Gastroesophageal sphincter (tissue), 4 donors: ENCODE measurements around the gene CASP9. TPM values are rescaled to one million over a fixed set of nuclear protein-coding genes. Genes with fewer than 3 reads are reported as not detected.
"Not testable (repeated sequence)": the region's sequence is repeated elsewhere in the genome, so short reads cannot be mapped to it uniquely, and the experiment has no call there.

Experiments
- ATAC-seq: fragments of 150-250 bp; one replicate; pipeline ENCODE4 v1.9.1; 2016; ENCODE audit warnings: mild to moderate bottlenecking, moderate library complexity
- H3K27ac ChIP-seq, 4 donors: fragments of 200-600 bp; sonication (generic) in 3 of 4; 1 replicate in 3 of 4; 2 replicates in 1 of 4; pipeline ENCODE4 v1.5.1; 2016 to 2019
- H3K27me3 ChIP-seq: fragments of 200-600 bp; sonication (generic); one replicate; pipeline ENCODE4 v1.5.1; 2019
- H3K36me3 ChIP-seq, 2 donors: fragments of 200-600 bp; sonication (generic); one replicate each; pipeline ENCODE4 v1.5.1; 2019; ENCODE audit warnings: control low read depth in 1 of 2
- H3K4me1 ChIP-seq, 3 donors: fragments of 200-600 bp; sonication (generic); 1 replicate in 2 of 3; 2 replicates in 1 of 3; pipeline ENCODE4 v1.5.1; 2016 to 2019; ENCODE audit warnings: control low read depth in 2 of 3
- H3K4me3 ChIP-seq, 2 donors: fragments of 200-600 bp; sonication (generic); one replicate each; pipeline ENCODE4 v1.5.1; 2019; ENCODE audit warnings: mild to moderate bottlenecking in 1 of 2, moderate library complexity in 1 of 2
- H3K9me3 ChIP-seq, 3 donors: fragments of 200-600 bp; sonication (generic); one replicate each; pipeline ENCODE4 v1.5.1; 2017 to 2019; ENCODE audit warnings: control low read depth in 2 of 3
- CTCF ChIP-seq, 4 experiments: fragments of 200-600 bp in 2 of 4; fragments of 450-650 bp in 2 of 4; sonication (generic) in 1 of 4; IDR thresholded peaks; one replicate each; pipeline ENCODE4 v1.5.1; 2017 to 2019; ENCODE audit warnings: antibody characterized with exemption in 4 of 4, mild to moderate bottlenecking in 2 of 4, moderate library complexity in 2 of 4
- EP300 ChIP-seq: sonication (generic); formaldehyde crosslinking; IDR thresholded peaks from one replicate; pipeline ENCODE4 v1.6.1; 2017; ENCODE audit warnings: antibody characterized with exemption, mild to moderate bottlenecking
- POLR2A ChIP-seq, 2 donors: fragments of 450-650 bp; IDR thresholded peaks; one replicate each; pipeline ENCODE4 v1.6.1; 2017; ENCODE audit warnings: antibody characterized with exemption in 2 of 2, mild to moderate bottlenecking in 2 of 2, moderate library complexity in 1 of 2
- POLR2AphosphoS5 ChIP-seq: sonication (generic); formaldehyde crosslinking; IDR thresholded peaks from one replicate; pipeline ENCODE4 v1.6.1; 2017; ENCODE audit warnings: antibody characterized with exemption
- WGBS, 2 donors: methylation state at CpG; one replicate each; pipeline ENCODE4 v1.1.5; 2018; ENCODE audit warnings: low coverage in 1 of 2; 5-methylcytosine and 5-hydroxymethylcytosine counted together
- total RNA-seq, 4 donors: library from RNA; depleted of rRNA; stranded (reverse); fragments of >200 nt; gene quantifications; one replicate each; pipeline ENCODE4 v1.1.0, GENCODE V29; 2016

The CASP9 gene
- total RNA-seq, 4 donors from 2014 or later, result 11.0 to 22.5 (median 14.3) TPM

GRCh38 chr1:15523104-15524020 lies 653 bp downstream of the CASP9 start:
- no peak for ATAC-seq
- WGBS, 2 donors, result 32 to 62% methylated on average over 10 to 16 of the region's 18 CpGs
- TF ChIP-seq POLR2A (IDR thresholded peaks at IDR 0.05) (no peak), POLR2AphosphoS5 (no peak), EP300 (no peak), CTCF (IDR thresholded peaks at IDR 0.05) (no peak)
- no peaks in the 10 kb centered on the region for H3K36me3 ChIP-seq
- H3K27ac ChIP-seq, result peak overlapping the region; percentile 94 to 100 (median 95)
- H3K27me3 ChIP-seq, result no peaks in the 10 kb centered on the region
- no peaks in the 10 kb centered on the region for H3K9me3 ChIP-seq
- H3K4me1 ChIP-seq, result peaks cover 0 to 44% (median 11%) of the 10 kb centered on the region in 3 donors
- peak overlapping the region; percentile 71 to 94 for H3K4me3 ChIP-seq

GRCh38 chr1:15522551-15522950 lies 1.5 kb downstream of the CASP9 start:
- Histone ChIP-seq H3K36me3 (peaks cover 0 to 7% of the 10 kb centered on the region in 2 donors), H3K4me1 (peaks cover 0 to 36% (median 11%) of the 10 kb centered on the region in 3 donors), H3K4me3 (no peak overlapping the region), H3K27me3 (no peaks in the 10 kb centered on the region), H3K9me3 (no peaks in the 10 kb centered on the region), H3K27ac (peak overlapping the region in 2 of 4 donors; percentile 96 to 100)
- no peak for ATAC-seq
- 100% methylated on average over 1 to 2 of the region's 4 CpGs for WGBS, 2 donors
- TF ChIP-seq POLR2A (IDR thresholded peaks at IDR 0.05) (no peak), CTCF (IDR thresholded peaks at IDR 0.05) (no peak), EP300 (no peak), POLR2AphosphoS5 (no peak)

- WGBS, 2 donors, result 87 to 91% methylated on average over 12 to 17 of the region's 17 CpGs
- not testable (repeated sequence) for H3K27ac ChIP-seq, H3K4me3 ChIP-seq, ATAC-seq, H3K9me3 ChIP-seq, H3K27me3 ChIP-seq
- Histone ChIP-seq H3K4me1 (peaks cover 0 to 29% (median 11%) of the 10 kb centered on the region in 3 donors), H3K36me3 (peaks cover 0 to 18% of the 10 kb centered on the region in 2 donors)
These were observed 2.7 kb downstream of the CASP9 start for GRCh38 chr1:15521206-15521906.

GRCh38 chr1:15519625-15520024 lies 4.4 kb downstream of the CASP9 start:
- peaks cover 0 to 16% (median 5%) of the 10 kb centered on the region in 3 donors for H3K4me1 ChIP-seq
- H3K9me3 ChIP-seq, result no peaks in the 10 kb centered on the region
- H3K27ac ChIP-seq, result no peak overlapping the region
- WGBS, 2 donors, result 80 to 82% methylated on average over 1 of the region's 3 CpGs
- ATAC-seq, result no peak
- H3K4me3 ChIP-seq, result no peak overlapping the region
- H3K27me3 ChIP-seq, result no peaks in the 10 kb centered on the region
- peaks cover 0 to 18% of the 10 kb centered on the region in 2 donors for H3K36me3 ChIP-seq
- TF ChIP-seq CTCF (IDR thresholded peaks at IDR 0.05) (no peak), POLR2AphosphoS5 (no peak), POLR2A (IDR thresholded peaks at IDR 0.05) (no peak), EP300 (no peak)

GRCh38 chr1:15515022-15515663 lies 8.9 kb downstream of the CASP9 start:
- peaks cover 0 to 4% (median 0%) of the 10 kb centered on the region in 3 donors for H3K4me1 ChIP-seq
- H3K27ac ChIP-seq, result no peak overlapping the region
- no peaks in the 10 kb centered on the region for H3K9me3 ChIP-seq
- WGBS, 2 donors, result 43 to 87% methylated on average over 2 of the region's 2 CpGs
- TF ChIP-seq EP300 (no peak), CTCF (IDR thresholded peaks at IDR 0.05) (no peak), POLR2A (IDR thresholded peaks at IDR 0.05) (no peak), POLR2AphosphoS5 (no peak)
- H3K27me3 ChIP-seq, result no peaks in the 10 kb centered on the region
- no peak overlapping the region for H3K4me3 ChIP-seq
- H3K36me3 ChIP-seq, result peaks cover 0 to 45% of the 10 kb centered on the region in 2 donors
- ATAC-seq, result no peak

GRCh38 chr1:15514557-15514956 lies 9.5 kb downstream of the CASP9 start:
- not testable (repeated sequence) for ATAC-seq, H3K27ac ChIP-seq, H3K27me3 ChIP-seq, H3K4me3 ChIP-seq, H3K4me1 ChIP-seq, H3K9me3 ChIP-seq
- WGBS, 2 donors, result 87 to 100% methylated on average over 2 to 3 of the region's 5 CpGs
- H3K36me3 ChIP-seq, result peaks cover 0 to 48% of the 10 kb centered on the region in 2 donors
